Mesenchymal stem cell (in vitro differentiated cells and primary cell): ENCODE results near the gene MTSS2.
A peak's percentile ranks its signal among the peaks of the same experiment; 100 is the strongest.
"Not testable (repeated sequence)": the region's sequence is repeated elsewhere in the genome, so short reads cannot be mapped to it uniquely, and the experiment has no call there.

Experiments
- DNase-seq: peaks from one replicate; pipeline ENCODE4 v3.0.0-alpha.2; 2013
- H2AFZ ChIP-seq: one replicate; pipeline ENCODE4 v1.6.1; 2013; ENCODE audit warnings: low read depth, mild to moderate bottlenecking, control low read depth, inconsistent platforms, low read length, moderate library complexity
- H2AK5ac ChIP-seq: 2 replicates; pipeline ENCODE4 v1.6.1; 2013; ENCODE audit warnings: low read length, moderate library complexity, mild to moderate bottlenecking, inconsistent platforms; ENCODE audit not compliant: severe bottlenecking
- H2BK120ac ChIP-seq: one replicate; pipeline ENCODE4 v1.6.1; 2013; ENCODE audit warnings: low read depth, mild to moderate bottlenecking, inconsistent platforms, low read length, moderate library complexity
- H2BK12ac ChIP-seq, 2 experiments: one replicate each; pipeline ENCODE4 v1.6.1; 2013; ENCODE audit warnings: inconsistent platforms in 2 of 2, low read length in 2 of 2, mild to moderate bottlenecking in 2 of 2, moderate library complexity in 2 of 2, control low read depth in 1 of 2
- H2BK15ac ChIP-seq: one replicate; pipeline ENCODE4 v1.6.1; 2013; ENCODE audit warnings: mild to moderate bottlenecking, low read depth, inconsistent platforms; ENCODE audit not compliant: poor library complexity, severe bottlenecking
- H2BK5ac ChIP-seq: 2 replicates; pipeline ENCODE4 v1.6.1; 2013; ENCODE audit warnings: low read depth, mild to moderate bottlenecking, low read length, control low read depth, inconsistent platforms; ENCODE audit not compliant: poor library complexity, severe bottlenecking
- H3K14ac ChIP-seq, 2 experiments: one replicate each; pipeline ENCODE4 v1.6.1; 2013; ENCODE audit warnings: inconsistent platforms in 2 of 2, low read length in 2 of 2, control low read depth in 1 of 2, mild to moderate bottlenecking in 1 of 2, moderate library complexity in 1 of 2
- H3K18ac ChIP-seq, 2 experiments: one replicate each; pipeline ENCODE4 v1.6.1; 2013; ENCODE audit warnings: inconsistent platforms in 2 of 2, low read length in 2 of 2, control low read depth in 1 of 2, low read depth in 1 of 2, mild to moderate bottlenecking in 1 of 2
- H3K23ac ChIP-seq, 2 experiments: one replicate each; pipeline ENCODE4 v1.6.1; 2013; ENCODE audit warnings: inconsistent platforms in 2 of 2, low read length in 2 of 2, mild to moderate bottlenecking in 2 of 2, moderate library complexity in 2 of 2, control low read depth in 1 of 2
- H3K27ac ChIP-seq: 2 replicates; pipeline ENCODE4 v1.5.1; 2013; ENCODE audit warnings: mild to moderate bottlenecking, moderate library complexity, low read length, control low read depth, inconsistent platforms; ENCODE audit not compliant: poor library complexity, severe bottlenecking
- H3K27me3 ChIP-seq, 2 experiments: 2 replicates each; pipeline versions ENCODE4 v1.6.1 to v1.7.0; 2013; ENCODE audit warnings: low read length in 2 of 2, mild to moderate bottlenecking in 2 of 2, moderate library complexity in 2 of 2, control low read depth in 1 of 2, inconsistent platforms in 1 of 2; ENCODE audit not compliant: control insufficient read depth in 1 of 2, insufficient read depth in 1 of 2
- H3K36me3 ChIP-seq, 2 experiments: 2 replicates each; pipeline versions ENCODE4 v1.6.1 to v1.7.0; 2013; ENCODE audit warnings: low read length in 2 of 2, control low read depth in 1 of 2, inconsistent platforms in 1 of 2, low read depth in 1 of 2, mild to moderate bottlenecking in 1 of 2; ENCODE audit not compliant: insufficient read depth in 2 of 2, control insufficient read depth in 1 of 2
- H3K4ac ChIP-seq, 2 experiments: one replicate each; pipeline ENCODE4 v1.6.1; 2013; ENCODE audit warnings: inconsistent platforms in 2 of 2, low read length in 2 of 2, mild to moderate bottlenecking in 2 of 2, moderate library complexity in 2 of 2, control low read depth in 1 of 2, low read depth in 1 of 2
- H3K4me1 ChIP-seq: 2 replicates; pipeline ENCODE4 v1.6.1; 2013; ENCODE audit warnings: low read depth, low read length, control low read depth; ENCODE audit not compliant: control insufficient read depth, insufficient read depth
- H3K4me2 ChIP-seq: 2 replicates; pipeline ENCODE4 v1.6.1; 2013; ENCODE audit warnings: low read length, mild to moderate bottlenecking, inconsistent platforms; ENCODE audit not compliant: poor library complexity, severe bottlenecking
- H3K4me3 ChIP-seq, 2 experiments: 2 replicates each; pipeline versions ENCODE4 v1.5.1 to v1.7.0; 2013; ENCODE audit warnings: low read length in 2 of 2, mild to moderate bottlenecking in 2 of 2, control low read depth in 1 of 2, low read depth in 1 of 2; ENCODE audit not compliant: insufficient read depth in 1 of 2
- H3K79me1 ChIP-seq: replicated peaks from 2 replicates; pipeline ENCODE4 v1.6.1; 2013; ENCODE audit warnings: mild to moderate bottlenecking, control low read depth, low read length, inconsistent platforms; ENCODE audit not compliant: poor library complexity, severe bottlenecking
- H3K9ac ChIP-seq: 2 replicates; pipeline ENCODE4 v1.7.0; 2013; ENCODE audit warnings: mild to moderate bottlenecking, low read length, moderate library complexity
- H3K9me3 ChIP-seq: 2 replicates; pipeline ENCODE4 v1.7.0; 2013; ENCODE audit warnings: mild to moderate bottlenecking, low read length; ENCODE audit not compliant: control insufficient read depth
- H4K8ac ChIP-seq: one replicate; pipeline ENCODE4 v1.6.1; 2013; ENCODE audit warnings: inconsistent platforms, mild to moderate bottlenecking, low read length, moderate library complexity
- H4K91ac ChIP-seq: one replicate; pipeline ENCODE4 v1.6.1; 2013; ENCODE audit warnings: mild to moderate bottlenecking, low read length, inconsistent platforms
- WGBS: methylation state at CpG from one replicate; pipeline ENCODE4 v1.1.7; 2013; ENCODE audit warnings: mixed read lengths; 5-methylcytosine and 5-hydroxymethylcytosine counted together

Gene MTSS2

GRCh38 chr16:70674221-70675014 lies 11.4 kb downstream of the MTSS2 start:
- H3K18ac ChIP-seq, result no peak overlapping the region

GRCh38 chr16:70670938-70671337 lies 14.9 kb downstream of the MTSS2 start:
- peaks cover 50 to 96% of the 10 kb centered on the region in 2 experiments for H3K36me3 ChIP-seq
- H3K14ac ChIP-seq, H3K4me2 ChIP-seq, H3K4me3 ChIP-seq, H3K27ac ChIP-seq, H3K9me3 ChIP-seq, H2AFZ ChIP-seq, H3K9ac ChIP-seq, H3K4ac ChIP-seq, H2BK120ac ChIP-seq, H3K18ac ChIP-seq, H4K91ac ChIP-seq, H3K23ac ChIP-seq, H3K4me1 ChIP-seq, H4K8ac ChIP-seq, H2BK5ac ChIP-seq, H2BK15ac ChIP-seq, DNase-seq, H2AK5ac ChIP-seq, H2BK12ac ChIP-seq, H3K27me3 ChIP-seq: not testable (repeated sequence)
- over 99% methylated on average over 4 of the region's 4 CpGs for WGBS
- H3K79me1 ChIP-seq, result peaks cover 15% of the 10 kb centered on the region

More at GRCh38 chr16:70674221-70675014, 11.4 kb downstream of the MTSS2 start:
- H3K4me2 ChIP-seq, result no peak overlapping the region
- peak overlapping the region in 1 of 2 experiments; percentile 39 for H3K14ac ChIP-seq
- no peak overlapping the region for H3K4me3 ChIP-seq
- H2AK5ac ChIP-seq, result no peak overlapping the region
- no peaks in the 10 kb centered on the region for H3K9me3 ChIP-seq
- H4K8ac ChIP-seq, result no peak overlapping the region
- H3K27ac ChIP-seq, result no peak overlapping the region
- H2BK15ac ChIP-seq, result no peak overlapping the region
- no peak overlapping the region for H2BK5ac ChIP-seq
- no peak overlapping the region for H2BK12ac ChIP-seq
- 98% methylated on average over 18 of the region's 18 CpGs for WGBS
- no peaks in the 10 kb centered on the region for H3K27me3 ChIP-seq
- H3K9ac ChIP-seq, result no peak overlapping the region
- H2AFZ ChIP-seq, result no peak overlapping the region
- peaks cover 45% of the 10 kb centered on the region for H3K79me1 ChIP-seq
- no peak overlapping the region for H3K23ac ChIP-seq
- H2BK120ac ChIP-seq, result no peak overlapping the region
- no peak for DNase-seq
- no peaks in the 10 kb centered on the region for H3K4me1 ChIP-seq
- peaks cover 70 to 97% of the 10 kb centered on the region in 2 experiments for H3K36me3 ChIP-seq
- H4K91ac ChIP-seq, result no peak overlapping the region
- no peak overlapping the region for H3K4ac ChIP-seq

- Histone ChIP-seq H4K91ac (no peak overlapping the region), H3K18ac (no peak overlapping the region), H3K4me2 (no peak overlapping the region), H3K23ac (no peak overlapping the region), H3K4me1 (no peaks in the 10 kb centered on the region), H2BK12ac (no peak overlapping the region), H3K9me3 (no peaks in the 10 kb centered on the region), H2BK15ac (no peak overlapping the region), H3K4me3 (no peak overlapping the region), H2AFZ (no peak overlapping the region), H3K4ac (no peak overlapping the region), H3K14ac (no peak overlapping the region), H2AK5ac (no peak overlapping the region), H2BK120ac (no peak overlapping the region), H3K9ac (no peak overlapping the region), H3K27me3 (no peaks in the 10 kb centered on the region), H4K8ac (no peak overlapping the region), H3K27ac (no peak overlapping the region), H3K36me3 (peaks cover 51 to 96% of the 10 kb centered on the region in 2 experiments), H3K79me1 (peaks cover 14% of the 10 kb centered on the region), H2BK5ac (no peak overlapping the region)
- no peak for DNase-seq
- WGBS, result 100% methylated on average over 2 of the region's 2 CpGs
Measured at GRCh38 chr16:70670175-70670574, 15.7 kb downstream of the MTSS2 start.

GRCh38 chr16:70665806-70666735 lies 19.8 kb downstream of the MTSS2 start:
- no peaks in the 10 kb centered on the region for H3K9me3 ChIP-seq

More at GRCh38 chr16:70665806-70666735, 19.8 kb downstream of the MTSS2 start:
- H3K9ac ChIP-seq, result no peak overlapping the region
- no peak overlapping the region for H2BK12ac ChIP-seq
- H2BK5ac ChIP-seq, result no peak overlapping the region
- no peak overlapping the region for H4K8ac ChIP-seq
- H3K4me1 ChIP-seq, result peaks cover 6% of the 10 kb centered on the region
- no peak overlapping the region for H3K18ac ChIP-seq
- no peaks in the 10 kb centered on the region for H3K27me3 ChIP-seq
- no peak overlapping the region for H3K4ac ChIP-seq
- H3K4me2 ChIP-seq, result no peak overlapping the region
- no peak overlapping the region for H4K91ac ChIP-seq
- 93% methylated on average over 21 of the region's 22 CpGs for WGBS
- H3K4me3 ChIP-seq, result no peak overlapping the region
- H2BK120ac ChIP-seq, result no peak overlapping the region
- no peak overlapping the region for H3K14ac ChIP-seq
- H2AFZ ChIP-seq, result no peak overlapping the region
- H3K36me3 ChIP-seq, result peaks cover 72 to 78% of the 10 kb centered on the region in 2 experiments
- no peak overlapping the region for H2AK5ac ChIP-seq
- H2BK15ac ChIP-seq, result no peak overlapping the region
- no peak for DNase-seq
- H3K79me1 ChIP-seq, result peaks cover 17% of the 10 kb centered on the region
- H3K23ac ChIP-seq, result no peak overlapping the region
- no peak overlapping the region for H3K27ac ChIP-seq
